ENCODE data around the gene PTPRJ.

Gene PTPRJ

GRCh38 chr11:47991266-47991830 lies 11.0 kb downstream of the PTPRJ start:
- Histone ChIP-seq H3K27ac (ENCODE audit: low read depth, low read length) (no peak overlapping the region), H3K4me3 (ENCODE audit: low read length) (peak overlapping the region; percentile 3), H3K36me3 (ENCODE audit: control insufficient read depth, insufficient read depth, low read length) (no peaks in the 10 kb centered on the region), H3K27me3 (ENCODE audit: control insufficient read depth, insufficient read depth, low read length) (no peaks in the 10 kb centered on the region), H3K9ac (ENCODE audit: low read length) (no peak overlapping the region), H3K4me1 (ENCODE audit: control insufficient read depth, insufficient read depth, low read length) (no peaks in the 10 kb centered on the region)

GRCh38 chr11:47991894-47992293 lies 11.5 kb downstream of the PTPRJ start:
- Histone ChIP-seq H3K4me3 (ENCODE audit: low read length) (no peak overlapping the region), H3K27ac (ENCODE audit: low read depth, low read length) (no peak overlapping the region), H3K27me3 (ENCODE audit: control insufficient read depth, insufficient read depth, low read length) (no peaks in the 10 kb centered on the region), H3K4me1 (ENCODE audit: control insufficient read depth, insufficient read depth, low read length) (no peaks in the 10 kb centered on the region), H3K36me3 (ENCODE audit: control insufficient read depth, insufficient read depth, low read length) (no peaks in the 10 kb centered on the region), H3K9ac (ENCODE audit: low read length) (no peak overlapping the region)

GRCh38 chr11:47992959-47993820 lies 12.8 kb downstream of the PTPRJ start:
- Histone ChIP-seq H3K27me3 (ENCODE audit: control insufficient read depth, insufficient read depth, low read length) (no peaks in the 10 kb centered on the region), H3K4me1 (ENCODE audit: control insufficient read depth, insufficient read depth, low read length) (no peaks in the 10 kb centered on the region), H3K36me3 (ENCODE audit: control insufficient read depth, insufficient read depth, low read length) (no peaks in the 10 kb centered on the region), H3K9ac (ENCODE audit: low read length) (no peak overlapping the region), H3K4me3 (ENCODE audit: low read length) (no peak overlapping the region), H3K27ac (ENCODE audit: low read depth, low read length) (no peak overlapping the region)

- Histone ChIP-seq H3K27ac (ENCODE audit: low read depth, low read length) (no peak overlapping the region), H3K4me3 (ENCODE audit: low read length) (no peak overlapping the region), H3K9ac (ENCODE audit: low read length) (no peak overlapping the region), H3K4me1 (ENCODE audit: control insufficient read depth, insufficient read depth, low read length) (no peaks in the 10 kb centered on the region), H3K27me3 (ENCODE audit: control insufficient read depth, insufficient read depth, low read length) (no peaks in the 10 kb centered on the region), H3K36me3 (ENCODE audit: control insufficient read depth, insufficient read depth, low read length) (no peaks in the 10 kb centered on the region)
These were observed 14.1 kb downstream of the PTPRJ start for GRCh38 chr11:47994417-47994816.

GRCh38 chr11:47995360-47995769 lies 15.0 kb downstream of the PTPRJ start:
- Histone ChIP-seq H3K9ac (ENCODE audit: low read length) (no peak overlapping the region), H3K27ac (ENCODE audit: low read depth, low read length) (no peak overlapping the region), H3K4me3 (ENCODE audit: low read length) (no peak overlapping the region), H3K27me3 (ENCODE audit: control insufficient read depth, insufficient read depth, low read length) (no peaks in the 10 kb centered on the region), H3K36me3 (ENCODE audit: control insufficient read depth, insufficient read depth, low read length) (no peaks in the 10 kb centered on the region), H3K4me1 (ENCODE audit: control insufficient read depth, insufficient read depth, low read length) (no peaks in the 10 kb centered on the region)

- no peaks in the 10 kb centered on the region for H3K4me1 ChIP-seq (ENCODE audit: control insufficient read depth, insufficient read depth, low read length)
- H3K27me3 ChIP-seq (ENCODE audit: control insufficient read depth, insufficient read depth, low read length): no peaks in the 10 kb centered on the region
- no peak overlapping the region for H3K27ac ChIP-seq (ENCODE audit: low read depth, low read length)
- no peak overlapping the region for H3K9ac ChIP-seq (ENCODE audit: low read length)
- H3K36me3 ChIP-seq (ENCODE audit: control insufficient read depth, insufficient read depth, low read length): no peaks in the 10 kb centered on the region
- no peak overlapping the region for H3K4me3 ChIP-seq (ENCODE audit: low read length)
These were observed 17.0 kb downstream of the PTPRJ start for GRCh38 chr11:47997063-47998053.

GRCh38 chr11:47998345-47998732 lies 18.0 kb downstream of the PTPRJ start:
- H3K36me3 ChIP-seq (ENCODE audit: control insufficient read depth, insufficient read depth, low read length): no peaks in the 10 kb centered on the region
- H3K27me3 ChIP-seq (ENCODE audit: control insufficient read depth, insufficient read depth, low read length): no peaks in the 10 kb centered on the region
- H3K9ac ChIP-seq (ENCODE audit: low read length): no peak overlapping the region
- no peak overlapping the region for H3K27ac ChIP-seq (ENCODE audit: low read depth, low read length)
- H3K4me1 ChIP-seq (ENCODE audit: control insufficient read depth, insufficient read depth, low read length): no peaks in the 10 kb centered on the region
- H3K4me3 ChIP-seq (ENCODE audit: low read length): no peak overlapping the region

- Histone ChIP-seq H3K4me3 (ENCODE audit: low read length) (no peak overlapping the region), H3K9ac (ENCODE audit: low read length) (no peak overlapping the region), H3K36me3 (ENCODE audit: control insufficient read depth, insufficient read depth, low read length) (no peaks in the 10 kb centered on the region), H3K27ac (ENCODE audit: low read depth, low read length) (no peak overlapping the region), H3K27me3 (ENCODE audit: control insufficient read depth, insufficient read depth, low read length) (no peaks in the 10 kb centered on the region), H3K4me1 (ENCODE audit: control insufficient read depth, insufficient read depth, low read length) (no peaks in the 10 kb centered on the region)
These were observed 18.5 kb downstream of the PTPRJ start for GRCh38 chr11:47998733-47999359.

- no peaks in the 10 kb centered on the region for H3K27me3 ChIP-seq (ENCODE audit: control insufficient read depth, insufficient read depth, low read length)
These were observed 20.1 kb downstream of the PTPRJ start for GRCh38 chr11:48000432-48000831.

GRCh38 chr11:48001438-48002021 lies 21.2 kb downstream of the PTPRJ start:
- H3K27ac ChIP-seq (ENCODE audit: low read depth, low read length): no peak overlapping the region
- H3K9ac ChIP-seq (ENCODE audit: low read length): no peak overlapping the region
- peaks cover 12% of the 10 kb centered on the region for H3K4me1 ChIP-seq (ENCODE audit: control insufficient read depth, insufficient read depth, low read length)
- H3K27me3 ChIP-seq (ENCODE audit: control insufficient read depth, insufficient read depth, low read length): no peaks in the 10 kb centered on the region
- H3K36me3 ChIP-seq (ENCODE audit: control insufficient read depth, insufficient read depth, low read length): no peaks in the 10 kb centered on the region
- no peak overlapping the region for H3K4me3 ChIP-seq (ENCODE audit: low read length)

More at GRCh38 chr11:48000432-48000831, 20.1 kb downstream of the PTPRJ start:
- peaks cover 3% of the 10 kb centered on the region for H3K4me1 ChIP-seq (ENCODE audit: control insufficient read depth, insufficient read depth, low read length)
- no peak overlapping the region for H3K9ac ChIP-seq (ENCODE audit: low read length)
- no peak overlapping the region for H3K27ac ChIP-seq (ENCODE audit: low read depth, low read length)
- no peaks in the 10 kb centered on the region for H3K36me3 ChIP-seq (ENCODE audit: control insufficient read depth, insufficient read depth, low read length)
- H3K4me3 ChIP-seq (ENCODE audit: low read length): no peak overlapping the region

- Histone ChIP-seq H3K36me3 (ENCODE audit: control insufficient read depth, insufficient read depth, low read length) (no peaks in the 10 kb centered on the region), H3K9ac (ENCODE audit: low read length) (no peak overlapping the region), H3K27me3 (ENCODE audit: control insufficient read depth, insufficient read depth, low read length) (no peaks in the 10 kb centered on the region), H3K4me1 (ENCODE audit: control insufficient read depth, insufficient read depth, low read length) (peaks cover 13% of the 10 kb centered on the region), H3K27ac (ENCODE audit: low read depth, low read length) (no peak overlapping the region), H3K4me3 (ENCODE audit: low read length) (no peak overlapping the region)
These were observed 22.2 kb downstream of the PTPRJ start for GRCh38 chr11:48002561-48002960.
